HG03571 (cell line): ENCODE data around the gene ARHGAP15.
"Not testable (repeated sequence)": the region's sequence is repeated elsewhere in the genome, so short reads cannot be mapped to it uniquely, and the experiment has no call there.

Source experiments
- ATAC-seq: cut with Tn5 transposase; IDR thresholded peaks from one replicate; pipeline ENCODE4 v1.9.1; 2021; ENCODE audit not compliant: unreplicated experiment

The ARHGAP15 gene

DNA sequence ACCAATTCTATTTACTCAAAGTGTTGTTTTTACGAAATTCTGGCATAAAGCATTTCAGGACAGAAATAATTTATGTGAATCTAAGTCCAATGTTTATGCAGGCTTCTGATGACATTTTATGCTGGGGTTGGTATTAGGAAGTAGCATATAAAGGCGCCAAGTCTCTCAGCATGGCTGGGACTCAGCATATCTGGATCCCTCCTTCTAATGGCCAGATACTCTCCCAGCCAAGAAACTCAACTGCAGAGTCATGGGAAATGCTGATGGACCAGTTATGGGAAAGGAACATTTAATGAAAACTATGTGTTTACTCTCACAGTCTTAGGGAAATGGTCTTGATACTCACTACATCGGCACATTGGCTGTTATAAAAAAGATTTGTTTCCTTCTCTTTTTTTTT lies 392.2 kb downstream of the ARHGAP15 start:
- ATAC-seq = no peak

DNA sequence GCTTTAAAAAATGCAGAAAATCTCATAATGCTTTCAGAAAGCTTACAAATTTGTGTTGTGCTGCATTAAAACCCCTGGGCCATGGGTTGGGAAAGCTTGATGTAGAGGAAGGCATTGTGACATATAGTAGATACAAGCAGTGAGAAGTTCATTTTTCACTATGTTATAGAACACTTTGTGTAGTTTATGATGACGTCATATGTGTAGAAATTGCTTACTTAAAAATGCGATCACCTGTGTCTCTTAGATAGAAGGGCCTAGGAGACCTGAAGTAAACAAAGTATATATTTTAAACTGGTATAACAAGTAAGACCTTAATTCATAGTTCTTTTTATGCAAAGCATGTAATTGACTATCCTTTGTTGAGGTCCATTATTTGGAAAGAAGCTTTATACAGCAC lies 393.5 kb downstream of the ARHGAP15 start:
- ATAC-seq = no peak

DNA sequence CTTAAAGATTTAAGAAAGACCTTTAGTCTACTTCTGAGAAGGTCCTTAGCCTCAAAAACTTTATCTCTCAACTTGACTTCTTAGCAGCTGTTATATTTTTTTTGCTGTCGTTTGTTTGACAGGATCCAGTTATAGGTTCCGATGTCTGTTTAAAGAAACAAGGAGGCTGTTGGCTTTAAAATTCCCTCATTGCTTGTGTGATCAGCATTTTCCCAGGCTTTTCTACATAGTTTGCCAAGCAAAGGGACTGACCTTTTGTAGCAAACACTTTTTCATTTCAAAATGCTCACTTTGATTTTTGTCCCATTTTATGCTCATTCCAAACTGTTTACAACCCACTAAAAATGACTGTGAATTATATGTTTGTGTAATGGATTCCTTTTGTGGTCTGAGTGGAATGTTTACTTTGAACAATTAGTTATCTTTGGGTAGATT lies 394.9 kb downstream of the ARHGAP15 start:
- no peak for ATAC-seq

DNA sequence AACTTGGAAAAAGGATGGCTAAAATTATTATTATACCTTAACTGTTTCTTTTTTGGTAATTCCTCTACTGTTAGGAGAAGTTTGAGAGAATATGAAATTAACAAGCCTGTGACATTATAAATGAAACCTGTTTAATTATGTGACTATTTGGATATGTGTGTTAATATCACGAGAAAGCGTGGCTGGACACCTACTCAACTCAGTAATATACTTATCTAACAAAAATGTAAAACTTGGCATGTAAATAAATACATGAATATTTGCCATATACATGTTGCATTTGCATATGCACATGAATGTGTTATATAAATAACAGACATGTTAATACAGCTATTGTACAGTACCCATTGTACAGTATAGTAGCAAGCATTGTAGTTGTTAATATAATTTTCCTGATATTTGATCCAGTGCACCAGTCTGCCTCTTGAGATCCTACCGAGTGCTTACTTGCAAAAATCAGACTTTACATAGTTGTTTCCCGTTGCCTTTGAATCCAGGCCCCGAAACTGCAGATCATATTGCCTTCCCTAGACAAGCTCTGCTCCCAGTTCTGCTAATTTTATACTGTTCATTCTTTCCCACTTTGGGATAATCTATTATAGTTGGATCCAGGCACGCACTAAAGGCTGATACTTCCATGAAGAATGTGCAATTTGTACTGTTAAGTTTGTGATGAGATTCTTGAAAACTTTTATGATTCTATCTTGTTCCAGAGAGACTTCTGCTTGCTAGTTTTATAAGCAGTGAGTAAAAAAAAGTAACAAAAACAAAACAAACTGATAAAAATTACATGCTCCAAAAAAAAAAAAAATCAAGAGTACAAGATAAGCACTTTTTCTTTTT lies 395.6 kb downstream of the ARHGAP15 start:
- ATAC-seq = no peak

DNA sequence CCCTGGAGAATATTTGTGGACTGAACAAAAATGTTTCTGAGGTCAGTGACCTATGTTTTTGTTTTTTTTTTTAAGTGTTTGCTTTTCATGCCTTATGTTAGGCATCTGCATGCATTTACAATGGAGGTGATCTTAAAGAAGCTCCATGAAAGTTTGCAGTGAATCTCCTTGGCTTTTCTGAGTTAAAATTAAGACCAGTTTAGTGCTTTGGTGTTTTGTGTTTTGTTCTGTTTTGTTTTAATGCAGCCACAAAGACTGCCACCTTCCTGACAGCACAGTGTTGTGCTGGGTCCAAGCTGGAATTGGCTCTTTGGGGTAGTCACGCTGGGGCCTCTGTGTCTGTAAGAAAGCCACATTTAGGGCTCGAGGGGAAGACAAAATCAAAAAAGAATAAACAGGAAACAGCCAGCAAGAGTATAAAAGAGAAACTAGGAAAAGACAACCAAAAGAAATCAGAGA lies 396.2 kb downstream of the ARHGAP15 start:
- no peak for ATAC-seq

DNA sequence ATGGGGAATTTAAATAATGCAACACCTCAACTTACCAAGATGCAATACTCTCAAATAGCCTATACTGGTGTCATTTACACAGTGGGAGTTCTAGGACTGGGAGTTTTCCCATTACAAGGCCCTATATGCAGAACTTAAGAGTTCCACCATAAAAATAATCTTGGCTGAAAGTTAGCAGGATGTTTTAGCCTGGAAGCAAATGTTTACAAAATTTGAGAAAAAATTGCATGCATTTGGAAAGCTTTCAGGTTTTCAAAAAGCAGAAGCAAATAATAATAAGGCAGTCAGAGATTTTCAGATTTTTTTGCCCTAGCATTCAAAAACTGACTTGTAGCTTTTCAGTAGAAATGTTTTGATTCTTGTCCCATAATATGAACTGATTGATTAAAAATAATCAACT lies 397.3 kb downstream of the ARHGAP15 start:
- no peak for ATAC-seq

DNA sequence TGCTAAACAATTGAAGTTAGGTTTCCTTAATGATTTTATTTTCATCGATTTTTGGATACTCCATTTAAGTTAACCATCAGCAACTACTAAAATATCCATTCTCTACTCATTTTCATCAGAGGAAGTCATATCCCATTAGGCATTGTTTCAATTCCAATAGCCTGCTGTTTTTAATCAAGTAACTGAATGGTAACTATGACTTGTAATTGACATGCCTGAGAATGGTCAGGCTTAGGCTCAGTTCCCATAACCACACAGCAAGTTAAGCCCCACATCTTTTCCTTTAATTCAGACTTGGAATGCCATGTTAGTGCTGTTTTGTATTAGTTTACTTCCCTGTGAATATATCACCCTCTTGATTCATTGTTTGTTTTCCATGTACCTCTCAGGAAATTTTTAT lies 398.8 kb downstream of the ARHGAP15 start:
- ATAC-seq = no peak

DNA sequence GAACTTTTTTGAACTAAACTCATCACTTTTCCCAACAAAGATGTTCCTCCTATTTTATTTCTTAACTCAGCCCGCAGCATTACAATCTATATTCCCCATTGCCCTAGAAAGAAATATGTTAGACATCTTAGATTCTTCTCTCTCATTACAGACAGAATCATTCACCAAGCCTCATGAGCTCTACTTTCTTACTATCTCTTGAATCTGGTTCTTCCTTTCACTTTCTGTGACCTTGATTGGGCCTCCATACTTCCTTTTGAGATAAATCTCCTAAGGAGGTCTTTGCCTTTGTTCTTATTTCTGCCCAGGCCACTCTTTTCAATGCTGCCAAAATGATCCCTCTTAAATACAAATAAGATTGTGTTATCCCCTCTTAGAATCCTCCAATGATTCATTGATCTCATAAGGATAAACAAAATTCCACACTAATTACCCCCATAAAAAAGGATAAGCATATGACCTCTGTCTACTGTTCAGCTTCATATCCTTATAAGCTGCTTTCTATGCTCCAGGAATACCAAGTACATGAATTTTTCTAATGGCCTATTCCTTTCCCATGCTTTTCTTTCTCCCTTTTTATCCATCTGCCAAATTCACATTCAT lies 400.0 kb downstream of the ARHGAP15 start:
- no peak for ATAC-seq

DNA sequence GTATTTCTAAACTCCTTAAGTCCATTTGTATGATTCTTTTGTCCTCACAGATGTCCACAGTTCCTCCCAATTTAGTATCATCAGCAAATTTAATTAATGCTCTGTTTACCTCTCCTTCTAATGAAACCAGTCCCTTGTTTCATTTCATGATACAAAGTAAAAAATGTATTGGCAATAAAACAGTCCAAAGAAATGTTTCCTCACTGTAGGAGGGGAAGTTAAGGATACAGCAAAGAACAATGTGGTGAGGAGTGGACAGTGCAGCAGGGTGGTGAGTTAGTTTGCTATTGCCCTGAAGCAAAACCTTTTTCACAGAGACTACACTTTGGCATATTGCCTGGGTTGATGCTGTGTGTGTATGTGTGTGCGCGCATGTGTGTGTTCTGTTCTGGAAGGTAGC lies 401.5 kb downstream of the ARHGAP15 start:
- no peak for ATAC-seq

DNA sequence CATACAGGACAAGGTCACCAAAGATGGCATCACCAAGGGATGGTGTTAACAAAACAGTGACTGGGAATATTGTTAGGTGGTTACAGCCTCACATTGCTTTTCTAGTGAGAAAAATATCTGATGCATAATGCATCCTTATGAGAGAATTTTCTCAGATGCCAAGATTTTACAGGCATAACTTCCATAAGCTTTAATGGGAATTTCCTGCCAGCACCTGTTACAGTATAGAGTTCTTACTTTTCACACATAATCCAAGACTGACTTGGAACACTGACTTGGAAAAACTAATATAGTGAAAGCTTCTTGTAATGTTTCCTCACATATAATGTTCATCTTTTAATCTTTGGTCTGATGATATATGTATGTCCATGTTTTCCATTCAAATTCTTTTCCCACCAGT lies 402.8 kb downstream of the ARHGAP15 start:
- no peak for ATAC-seq

DNA sequence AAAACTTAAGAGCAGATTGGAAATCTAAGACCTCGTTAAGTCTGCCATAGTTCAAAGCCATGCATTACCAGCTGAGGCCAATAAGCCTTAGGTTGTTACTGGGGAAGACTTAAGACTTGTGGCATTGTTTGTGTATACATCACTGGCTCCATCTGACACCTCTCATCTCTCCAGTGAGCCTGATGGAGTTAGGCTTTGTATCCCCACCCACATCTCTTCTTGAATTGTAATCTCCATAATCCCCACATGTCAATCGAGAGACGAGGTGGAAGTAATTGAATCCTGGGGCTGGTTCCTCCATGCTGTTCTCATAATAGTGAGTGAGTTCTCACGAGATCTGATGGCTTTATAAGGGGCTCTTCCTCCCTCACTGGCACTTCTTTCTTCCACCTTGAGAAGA lies 404.6 kb downstream of the ARHGAP15 start:
- no peak for ATAC-seq

DNA sequence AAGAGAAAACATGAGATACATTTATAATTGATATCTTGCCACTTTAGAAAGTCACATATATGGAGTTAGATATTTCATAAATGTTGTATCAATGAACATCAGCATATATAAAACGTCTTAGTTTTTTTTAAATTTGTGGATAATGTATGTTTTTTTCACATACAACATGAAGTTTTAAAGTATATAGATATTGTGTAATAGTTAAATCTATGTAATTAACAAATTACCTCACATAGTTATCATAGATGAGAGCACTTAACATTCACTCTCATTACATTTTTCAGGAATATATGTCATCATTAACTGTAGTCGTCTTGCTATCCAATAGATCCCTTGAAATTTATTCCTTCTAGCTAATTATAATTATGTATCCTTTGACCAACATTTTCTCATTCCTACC lies 406.6 kb downstream of the ARHGAP15 start:
- ATAC-seq = no peak

DNA sequence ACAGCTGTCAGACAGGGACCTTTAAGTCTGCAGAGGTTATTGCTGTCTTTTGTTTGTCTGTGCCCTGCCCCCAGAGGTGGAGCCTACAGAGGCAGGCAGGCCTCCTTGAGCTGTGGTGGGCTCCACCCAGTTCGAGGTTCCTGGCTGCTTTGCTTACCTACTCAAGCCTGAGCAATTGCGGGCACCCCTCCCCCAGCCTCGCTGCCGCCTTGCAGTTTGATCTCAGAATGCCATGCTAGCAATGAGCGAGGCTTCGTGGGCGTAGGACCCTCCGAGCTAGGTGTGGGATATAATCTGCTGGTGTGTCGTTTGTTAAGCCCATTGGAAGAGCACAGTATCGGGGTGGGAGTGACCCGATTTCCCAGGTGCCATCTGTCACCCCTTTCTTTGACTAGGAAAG lies 412.7 kb downstream of the ARHGAP15 start:
- not testable (repeated sequence) for ATAC-seq

DNA sequence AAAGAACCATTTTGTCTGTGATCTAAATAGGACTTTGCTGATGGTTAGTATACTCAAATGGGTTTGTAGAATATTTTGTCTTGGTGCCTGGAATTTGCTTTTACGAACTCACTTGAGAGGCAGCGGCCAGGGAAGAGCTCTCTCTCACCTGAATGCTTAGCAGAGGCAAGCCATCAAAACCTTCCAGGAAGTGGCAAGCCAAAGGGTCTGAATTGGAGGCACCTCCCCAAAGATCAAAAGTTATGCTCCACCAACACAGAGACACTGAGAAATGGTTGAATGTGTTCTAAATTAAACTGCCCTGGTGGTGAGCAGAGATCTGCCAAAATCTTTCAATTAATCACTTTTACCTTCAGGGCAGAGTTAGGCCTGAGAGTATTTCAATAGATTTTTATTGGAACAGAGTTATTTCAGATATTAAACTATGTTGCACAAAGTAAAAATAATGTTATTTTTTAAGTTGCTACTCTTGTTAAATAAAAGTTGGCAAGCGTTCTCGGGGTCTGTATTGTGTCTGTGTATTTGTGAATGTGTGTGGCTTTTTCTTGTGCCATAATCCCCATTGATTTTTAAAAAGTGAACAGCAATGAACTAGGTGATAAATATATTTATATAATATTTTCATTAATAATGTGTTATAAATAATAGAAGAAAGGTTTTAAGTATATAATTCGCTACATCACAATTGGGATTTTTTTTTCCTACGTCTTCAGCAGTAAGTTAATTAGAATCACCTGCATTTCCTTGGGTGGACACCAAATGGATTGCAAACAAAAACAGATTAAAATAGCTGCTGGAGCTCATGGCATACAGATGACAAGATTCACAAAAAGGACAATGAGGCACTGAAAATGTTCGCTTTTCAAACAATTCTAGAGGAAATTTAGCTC lies 416.1 kb downstream of the ARHGAP15 start:
- ATAC-seq = no peak

DNA sequence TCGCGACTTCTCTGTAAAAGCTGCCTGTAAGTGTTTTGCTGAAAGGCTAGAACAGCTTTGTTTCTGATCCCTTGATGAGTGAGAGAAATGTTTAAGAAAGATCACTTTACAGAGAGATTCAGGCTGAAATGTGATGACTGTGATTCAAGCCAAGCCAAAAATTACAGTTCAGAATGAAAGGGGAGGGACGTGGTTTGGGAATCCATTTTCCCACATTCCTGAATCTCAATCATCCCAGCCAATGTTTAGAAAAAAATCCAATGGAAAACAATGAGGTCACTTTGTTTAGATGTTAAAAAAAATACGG lies 416.7 kb downstream of the ARHGAP15 start:
- no peak for ATAC-seq

DNA sequence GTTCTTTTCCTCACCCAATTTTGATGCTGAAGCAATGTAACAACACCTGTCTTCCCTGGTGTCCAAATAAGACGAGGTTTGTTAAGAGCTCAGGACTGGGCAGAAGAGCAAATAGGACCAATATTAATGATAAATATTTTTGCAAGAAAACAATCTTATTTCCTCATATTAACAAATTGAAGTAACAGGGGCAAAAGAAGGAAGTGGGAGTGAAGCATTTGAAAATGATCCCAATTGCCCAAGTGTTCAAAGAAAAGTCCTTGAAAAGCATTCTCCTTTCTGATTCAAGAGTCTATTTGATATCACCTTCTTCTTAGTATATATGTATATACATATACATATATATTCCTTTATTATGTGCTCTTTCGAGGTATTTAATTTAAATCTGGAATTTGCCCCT lies 418.8 kb downstream of the ARHGAP15 start:
- ATAC-seq = no peak

DNA sequence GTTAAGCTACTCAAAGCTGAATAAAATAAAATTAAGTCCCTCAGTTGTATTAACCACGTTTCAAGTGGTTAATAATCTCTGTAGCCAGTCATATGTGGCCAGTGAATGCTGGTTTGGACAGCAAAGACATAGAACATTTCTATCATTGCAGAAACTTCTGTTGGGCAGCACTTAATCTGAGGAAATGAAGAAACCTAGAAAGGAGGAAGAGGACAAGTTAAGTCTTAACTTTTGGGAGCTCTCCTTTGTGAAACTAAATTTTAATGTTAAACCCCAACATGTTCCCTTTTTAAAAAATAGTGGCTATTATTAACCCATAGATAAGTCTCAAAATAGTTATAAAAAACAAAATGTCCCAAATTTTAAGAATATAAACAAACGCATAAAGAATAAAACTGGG lies 421.3 kb downstream of the ARHGAP15 start:
- no peak for ATAC-seq

DNA sequence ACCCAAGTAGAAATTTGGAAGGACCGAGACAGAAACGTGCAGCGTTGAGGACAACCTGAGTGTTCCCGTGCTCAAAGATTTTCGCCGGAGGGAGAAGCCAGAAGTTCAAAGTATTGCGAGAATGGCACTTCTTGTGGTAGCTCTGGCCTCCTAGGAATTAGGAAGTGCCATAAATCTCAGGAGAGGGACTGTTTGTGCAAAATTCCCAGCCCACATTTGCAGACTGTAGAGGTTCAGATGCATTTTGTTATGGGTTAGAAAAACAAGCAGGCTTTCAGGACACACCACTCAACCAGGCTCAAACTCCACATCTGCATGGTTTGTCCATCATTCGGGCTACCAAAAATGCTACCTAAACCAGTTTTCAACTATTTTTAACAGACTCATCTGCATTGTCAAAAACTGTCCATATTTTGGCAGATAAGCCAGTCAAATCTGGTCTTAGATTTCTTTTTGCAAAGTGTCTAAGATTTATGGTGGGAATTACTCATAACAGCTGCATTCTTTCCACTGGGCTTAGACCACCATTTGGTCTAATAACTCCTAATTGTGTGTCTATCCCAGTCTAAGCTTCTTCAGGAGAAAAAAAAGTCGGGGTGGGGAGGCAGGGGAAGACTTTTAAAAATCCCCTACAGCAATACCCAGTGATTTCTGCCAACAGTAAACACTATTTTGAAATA lies 422.9 kb downstream of the ARHGAP15 start:
- ATAC-seq = no peak

DNA sequence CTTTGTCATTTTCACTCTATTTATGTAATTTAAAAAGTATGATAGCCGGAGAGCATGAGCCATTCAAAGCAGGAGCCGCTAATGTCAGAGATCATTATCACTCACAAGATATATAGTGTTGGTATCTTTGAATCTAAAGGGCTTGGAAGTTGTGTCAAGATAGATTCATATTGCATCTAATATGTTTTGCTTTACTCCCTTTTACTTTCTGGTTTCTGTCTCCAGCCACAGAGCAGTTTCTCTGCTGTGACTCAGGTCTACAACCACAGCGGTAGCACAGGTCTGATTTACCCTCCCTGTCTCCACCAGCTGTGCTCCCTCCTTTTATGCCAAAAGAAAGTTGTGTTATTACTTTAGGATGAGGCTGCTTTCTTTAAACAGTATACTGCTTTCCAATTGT lies 424.0 kb downstream of the ARHGAP15 start:
- no peak for ATAC-seq

DNA sequence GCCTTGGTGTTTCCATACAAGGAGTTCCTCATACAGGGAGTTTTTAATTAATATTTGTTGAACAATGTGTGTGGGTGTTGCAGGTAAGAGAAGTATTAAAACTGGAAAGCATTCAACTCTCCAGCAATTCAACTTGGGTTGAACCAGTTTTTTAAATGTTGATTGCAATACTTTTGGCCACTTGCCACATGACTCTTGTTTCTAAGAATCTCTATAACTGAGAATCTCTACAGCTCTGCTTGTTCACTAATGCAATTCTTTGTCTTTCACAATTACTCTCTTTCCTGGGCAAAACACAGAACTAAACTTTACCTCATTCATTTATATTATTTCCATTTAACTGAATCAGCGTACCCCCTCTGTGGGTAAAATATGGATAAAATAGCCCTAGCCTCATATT lies 429.4 kb downstream of the ARHGAP15 start:
- ATAC-seq = no peak

DNA sequence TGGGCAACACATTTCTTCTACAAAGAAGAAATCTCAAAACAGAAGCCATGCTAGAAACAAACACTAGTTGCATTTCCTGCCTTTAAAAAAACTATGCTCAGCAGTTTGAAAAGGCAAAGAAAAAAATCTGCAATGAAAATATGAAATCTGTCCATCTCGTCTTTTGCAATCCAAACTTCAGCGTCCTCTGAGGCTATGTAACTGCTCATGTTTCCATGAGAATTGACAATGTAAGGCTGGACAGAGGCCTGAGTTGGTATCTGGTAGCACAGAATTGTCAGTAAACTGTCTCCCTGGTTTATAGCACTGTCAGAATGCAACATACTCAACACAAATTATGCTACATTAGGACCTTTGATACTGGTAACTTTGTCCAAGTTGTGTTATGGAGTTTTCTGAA lies 429.9 kb downstream of the ARHGAP15 start:
- ATAC-seq = no peak
